NCI-H2196 treated with DMSO at 0.1 percent for 48 hours (cell line): ENCODE measurements around the gene SHC4.
A peak's percentile ranks its signal among the peaks of the same experiment; 100 is the strongest.
"Not testable (repeated sequence)": the region's sequence is repeated elsewhere in the genome, so short reads cannot be mapped to it uniquely, and the experiment has no call there.

ENCODE experiments used
- DNase-seq: peaks from one replicate; lab custom pipeline; 2025; ENCODE audit not compliant: unreplicated experiment; lab: John Stamatoyannopoulos, UW

SHC4 gene

GRCh38 chr15:48925714-48926223 is 38.0 kb downstream of the SHC4 start:
- peak; percentile 44 for DNase-seq

- no peak for DNase-seq
Observed at GRCh38 chr15:48924528-48925393, 39.0 kb downstream of the SHC4 start.

GRCh38 chr15:48922046-48922445 is 41.7 kb downstream of the SHC4 start:
- no peak for DNase-seq

GRCh38 chr15:48916721-48917120 is 47.0 kb downstream of the SHC4 start:
- DNase-seq = no peak

GRCh38 chr15:48915861-48916260 is 47.9 kb downstream of the SHC4 start:
- no peak for DNase-seq

- no peak for DNase-seq
Observed at GRCh38 chr15:48914717-48915116, 49.0 kb downstream of the SHC4 start.

- no peak for DNase-seq
Observed at GRCh38 chr15:48913141-48913540, 50.6 kb downstream of the SHC4 start.

- DNase-seq = not testable (repeated sequence)
Observed at GRCh38 chr15:48910554-48910953, 53.2 kb downstream of the SHC4 start.

GRCh38 chr15:48909313-48909712 is 54.4 kb downstream of the SHC4 start:
- DNase-seq = not testable (repeated sequence)

- DNase-seq = no peak
Observed at GRCh38 chr15:48905847-48906246, 57.9 kb downstream of the SHC4 start.

GRCh38 chr15:48905216-48905615 is 58.5 kb downstream of the SHC4 start:
- no peak for DNase-seq

GRCh38 chr15:48904758-48905157 is 59.0 kb downstream of the SHC4 start:
- DNase-seq = no peak

- DNase-seq = no peak
Observed at GRCh38 chr15:48899793-48900192, 63.9 kb downstream of the SHC4 start.

GRCh38 chr15:48898446-48898845 is 65.3 kb downstream of the SHC4 start:
- DNase-seq = no peak

GRCh38 chr15:48898032-48898431 is 65.7 kb downstream of the SHC4 start:
- DNase-seq = no peak

- no peak for DNase-seq
Observed at GRCh38 chr15:48896869-48897814, 66.6 kb downstream of the SHC4 start.

GRCh38 chr15:48893311-48893710 is 70.4 kb downstream of the SHC4 start:
- no peak for DNase-seq

GRCh38 chr15:48891232-48891765 is 72.4 kb downstream of the SHC4 start:
- DNase-seq = no peak

- no peak for DNase-seq
Observed at GRCh38 chr15:48890375-48890972, 73.2 kb downstream of the SHC4 start.

- DNase-seq = no peak
Observed at GRCh38 chr15:48889925-48890324, 73.8 kb downstream of the SHC4 start.

GRCh38 chr15:48888836-48889235 is 74.9 kb downstream of the SHC4 start:
- no peak for DNase-seq
